Hematopoietic multipotent progenitor cell treated with erythropoietin and hydrocortisone succinate and interleukin-3 and kit ligand, for 17 days (in vitro differentiated cells): ENCODE results near the gene CDK12.

ENCODE experiments used
- DNase-seq: peaks from one replicate; pipeline ENCODE4 v3.0.0-alpha.2; 2015; ENCODE audit warnings: low spot score

Gene CDK12

GRCh38 chr17:39549747-39550573 is 88.7 kb downstream of the CDK12 start:
- no peak for DNase-seq

- DNase-seq, result no peak
Observed at GRCh38 chr17:39551879-39552278, 90.6 kb downstream of the CDK12 start.

- no peak for DNase-seq
Observed at GRCh38 chr17:39553341-39553945, 92.2 kb downstream of the CDK12 start.

GRCh38 chr17:39555368-39555767 is 94.1 kb downstream of the CDK12 start:
- no peak for DNase-seq

- DNase-seq, result no peak
Observed at GRCh38 chr17:39556423-39556822, 95.1 kb downstream of the CDK12 start.

- no peak for DNase-seq
Observed at GRCh38 chr17:39562395-39562794, 101.1 kb downstream of the CDK12 start.

GRCh38 chr17:39562976-39563375 is 101.7 kb downstream of the CDK12 start:
- DNase-seq, result no peak

GRCh38 chr17:39563476-39563875 is 102.2 kb downstream of the CDK12 start:
- no peak for DNase-seq

GRCh38 chr17:39564211-39564848 is 103.0 kb downstream of the CDK12 start:
- DNase-seq, result no peak

- no peak for DNase-seq
Observed at GRCh38 chr17:39566094-39566850, 105.0 kb downstream of the CDK12 start.

GRCh38 chr17:39568702-39569101 is 107.4 kb downstream of the CDK12 start:
- DNase-seq, result no peak

GRCh38 chr17:39569126-39569525 is 107.8 kb downstream of the CDK12 start:
- DNase-seq, result no peak

GRCh38 chr17:39572121-39572520 is 110.8 kb downstream of the CDK12 start:
- DNase-seq, result no peak

GRCh38 chr17:39573447-39574298 is 112.4 kb downstream of the CDK12 start:
- no peak for DNase-seq

GRCh38 chr17:39576187-39576586 is 114.9 kb downstream of the CDK12 start:
- no peak for DNase-seq

- DNase-seq, result no peak
Observed at GRCh38 chr17:39578272-39578671, 117.0 kb downstream of the CDK12 start.

GRCh38 chr17:39579318-39580081 is 118.2 kb downstream of the CDK12 start:
- no peak for DNase-seq

GRCh38 chr17:39580082-39580468 is 118.8 kb downstream of the CDK12 start:
- no peak for DNase-seq

GRCh38 chr17:39581071-39581758 is 119.9 kb downstream of the CDK12 start:
- no peak for DNase-seq

- DNase-seq, result no peak
Observed at GRCh38 chr17:39581759-39582085, 120.4 kb downstream of the CDK12 start.
